Activated CD8-positive, alpha-beta memory T cell treated with anti-CD3 and anti-CD28 coated beads for 1 hour (primary cell): ENCODE data around the gene VAT1L.

Experiments
- DNase-seq, 2 donors: peaks; one replicate each; pipeline ENCODE4 v3.0.0-alpha.2; 2020; ENCODE audit warnings: low read depth in 1 of 2; ENCODE audit errors: extremely low read depth in 1 of 2

Gene VAT1L

DNA sequence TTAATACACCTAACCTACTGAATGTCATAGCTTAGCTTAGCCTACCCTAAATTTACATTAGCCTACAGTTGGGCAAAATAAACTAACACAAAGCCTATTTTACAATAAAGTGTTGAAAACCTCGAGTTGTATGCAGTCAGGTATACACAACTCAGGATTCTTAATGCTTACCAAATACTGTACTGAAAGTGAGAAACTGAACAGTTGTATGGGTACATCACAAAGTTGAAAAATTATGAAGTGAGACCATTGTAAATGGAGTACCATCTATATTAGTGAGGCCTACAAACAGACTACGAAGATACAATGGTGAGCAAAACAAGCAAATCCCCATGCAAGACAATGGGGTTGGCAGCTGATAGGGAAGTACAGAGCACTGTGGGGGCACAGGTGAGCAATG is 79.7 kb downstream of the VAT1L start:
- DNase-seq, result no peak

DNA sequence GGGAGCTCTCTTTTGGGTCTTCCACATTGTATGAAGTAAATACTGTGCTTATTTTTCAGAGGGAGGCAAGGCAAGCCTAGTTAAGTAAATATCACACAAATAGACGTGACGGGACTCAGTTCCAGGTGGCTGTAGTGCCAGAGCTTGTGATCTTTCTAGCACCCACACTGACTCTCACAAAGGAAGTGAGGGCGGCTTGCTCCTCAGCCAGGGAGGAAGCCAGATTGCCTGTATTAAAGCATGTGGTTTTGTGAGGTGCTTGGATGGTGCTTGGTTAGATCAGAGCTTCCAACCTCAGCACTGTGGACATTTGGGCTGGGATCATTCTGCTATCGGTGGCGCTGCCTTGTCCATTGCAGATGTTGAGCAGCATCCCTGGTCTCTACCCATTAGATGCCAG is 80.1 kb downstream of the VAT1L start:
- DNase-seq, result no peak

DNA sequence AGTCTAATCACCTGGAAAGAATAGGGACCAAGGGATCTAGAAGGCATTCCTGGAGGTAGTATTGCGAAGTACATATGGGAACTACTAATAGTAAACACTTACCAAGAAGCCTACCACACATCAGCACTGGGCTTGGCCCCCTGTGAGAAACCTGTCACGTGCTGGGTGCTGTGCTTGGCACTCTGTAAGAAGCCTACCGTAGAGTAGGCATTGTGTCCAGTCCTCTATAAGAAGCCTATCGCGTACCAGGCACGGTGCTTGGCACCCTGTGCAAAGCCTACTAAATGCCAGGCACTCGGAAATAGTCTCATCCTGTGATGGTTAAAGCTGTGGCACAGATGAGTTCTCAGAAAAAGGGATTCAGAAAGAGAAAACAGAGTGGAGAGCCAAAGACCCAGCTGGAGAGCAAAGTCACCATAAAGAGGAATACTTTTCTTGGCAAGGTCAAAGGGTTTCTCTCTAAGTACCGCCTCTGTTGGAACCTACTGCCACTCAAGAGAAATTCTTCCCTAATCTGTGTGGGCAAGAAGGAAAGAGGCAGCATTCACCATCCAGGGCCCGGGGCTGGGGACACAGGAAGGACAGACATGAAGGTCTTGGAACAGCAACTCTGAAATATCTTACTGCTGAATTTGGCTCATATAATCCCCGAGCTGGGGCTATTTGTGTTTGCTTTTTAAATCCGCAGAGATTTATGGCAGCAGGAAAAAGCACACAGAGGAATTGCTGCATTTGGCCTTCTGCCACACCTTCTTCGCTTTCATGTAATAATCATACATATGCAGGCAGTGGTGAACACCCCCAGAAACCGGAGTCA is 81.8 kb downstream of the VAT1L start:
- DNase-seq, result no peak

DNA sequence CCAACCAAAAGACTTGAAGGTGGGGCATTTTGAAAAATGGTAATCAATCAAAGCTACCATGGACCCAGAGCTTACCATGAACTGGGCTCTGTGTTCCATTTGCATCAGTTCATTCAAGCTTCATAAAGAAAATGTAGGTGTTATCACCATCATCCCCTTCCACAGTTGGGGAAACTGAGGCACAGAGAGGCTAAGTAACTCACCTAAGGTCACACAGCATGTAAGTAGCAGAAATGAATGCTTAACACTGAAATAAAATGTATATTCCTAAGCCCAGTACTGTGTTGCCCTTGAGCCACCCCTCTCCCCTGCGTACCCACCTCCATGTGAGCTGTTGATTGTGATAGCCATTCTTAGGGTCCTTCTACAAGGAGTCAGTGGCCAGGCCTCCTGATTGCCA is 83.6 kb downstream of the VAT1L start:
- no peak for DNase-seq

DNA sequence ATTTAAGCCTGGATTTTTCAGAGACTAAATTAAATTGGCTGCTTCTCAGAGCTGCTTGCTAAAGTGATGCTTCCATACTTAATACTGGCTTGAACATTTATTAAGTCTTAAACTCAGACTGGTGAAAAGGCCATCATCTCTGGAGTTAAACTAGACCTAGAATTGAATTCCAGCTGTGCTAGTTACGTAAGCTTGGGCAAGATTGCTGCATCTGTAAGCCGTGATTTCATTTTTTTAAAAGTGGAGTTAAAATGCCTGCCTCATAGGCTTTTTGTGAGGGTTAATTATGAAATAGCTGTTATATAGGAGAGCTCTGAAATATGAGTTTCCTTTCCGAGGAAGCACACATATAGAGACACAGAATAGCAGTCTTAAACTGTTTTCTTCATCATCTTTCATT is 84.7 kb downstream of the VAT1L start:
- DNase-seq, result no peak

DNA sequence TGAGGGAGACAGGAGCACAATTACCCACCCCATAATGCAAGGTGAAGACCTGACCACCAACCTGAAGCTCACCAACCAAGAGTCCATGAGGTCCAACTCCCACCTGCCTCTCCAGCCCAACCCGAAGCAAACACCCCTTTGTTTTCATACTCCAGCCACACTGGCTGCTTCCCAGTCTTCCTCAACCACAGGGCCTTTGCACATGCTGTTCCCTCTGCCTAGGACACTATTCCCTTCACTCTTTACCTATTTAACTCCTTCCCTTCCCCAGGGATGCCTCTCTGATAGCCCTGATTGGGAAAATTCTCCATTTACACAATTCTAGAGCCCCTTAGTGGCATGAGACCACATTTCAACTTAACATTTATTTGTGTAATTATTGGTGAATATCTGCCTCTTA is 86.0 kb downstream of the VAT1L start:
- no peak for DNase-seq

DNA sequence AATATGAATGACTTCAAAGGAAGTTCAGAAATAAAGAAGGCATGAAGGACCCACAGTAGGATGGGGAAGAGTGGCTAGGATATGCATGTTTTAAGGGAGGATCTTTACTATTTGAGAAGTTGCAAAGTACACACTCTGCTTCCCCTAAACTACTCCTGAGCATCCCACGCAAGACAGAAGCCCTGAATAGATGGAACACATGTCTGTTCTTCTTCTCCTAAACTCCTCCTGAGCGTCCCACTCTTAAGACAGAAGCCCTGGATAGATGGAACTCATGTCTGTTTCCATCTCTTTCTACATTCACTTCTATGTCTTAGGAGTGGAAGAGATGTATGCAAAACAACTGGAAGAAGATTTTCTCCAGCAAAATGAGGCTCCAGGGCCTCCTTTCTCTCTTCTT is 88.4 kb downstream of the VAT1L start:
- DNase-seq, result no peak

DNA sequence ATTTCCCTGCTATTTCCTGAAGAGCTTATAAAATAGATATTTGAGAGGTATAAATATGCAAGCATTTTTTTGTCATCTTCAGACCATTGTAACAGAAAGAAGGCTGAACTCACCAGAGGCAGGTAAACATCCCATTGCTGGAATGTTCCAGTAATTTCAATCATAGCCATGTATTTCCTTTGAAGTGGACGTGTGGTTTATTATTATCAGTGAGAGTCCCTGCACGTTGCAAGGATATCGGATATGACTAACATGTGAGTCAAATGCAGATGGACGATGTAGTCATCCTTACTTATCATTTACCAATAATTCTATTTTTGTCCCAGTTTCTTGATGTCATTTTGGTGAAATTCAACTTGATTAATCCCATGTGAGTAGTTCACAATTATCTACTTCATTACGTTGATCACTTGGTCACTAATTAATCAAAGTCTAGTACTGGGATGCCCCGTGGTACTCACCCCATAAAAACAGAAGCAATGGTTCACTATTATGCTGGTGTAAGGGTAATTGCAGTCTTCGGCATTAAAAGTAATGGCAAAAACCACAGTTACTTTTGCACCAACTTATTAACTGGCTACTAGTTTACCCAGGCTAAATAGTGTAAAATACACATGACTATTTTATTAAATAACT is 89.5 kb downstream of the VAT1L start:
- DNase-seq, result no peak

DNA sequence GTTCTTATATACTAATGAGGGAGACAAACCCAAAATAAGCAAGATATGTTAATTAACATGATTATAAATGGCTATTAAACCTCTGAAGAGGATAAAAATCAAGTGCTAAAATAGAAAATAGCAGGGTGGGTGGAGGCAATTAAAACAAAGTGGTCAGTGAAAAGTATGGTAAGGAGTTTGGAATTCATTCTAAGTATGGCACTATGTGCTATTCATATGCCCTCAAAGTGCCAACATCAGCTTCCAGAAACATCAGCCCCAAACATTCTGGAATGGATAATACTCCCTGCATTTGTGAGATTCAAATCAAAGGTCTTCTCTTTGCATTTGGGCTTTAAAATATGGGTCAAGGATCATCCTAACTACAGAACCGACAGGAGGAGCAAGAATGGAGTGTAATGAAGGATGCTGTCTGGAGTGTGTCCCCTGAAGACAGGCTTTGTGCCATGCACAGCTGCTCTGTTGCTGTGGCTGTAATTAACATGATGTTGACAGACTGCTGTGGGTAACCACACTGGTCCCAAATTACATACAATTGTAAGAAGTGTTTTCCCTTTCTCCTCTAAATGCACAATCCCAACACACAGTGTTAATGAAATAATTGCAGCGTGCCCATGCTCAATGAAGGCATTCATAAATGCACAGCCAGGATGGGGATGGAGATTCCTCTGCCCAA is 93.1 kb downstream of the VAT1L start:
- DNase-seq, result no peak

DNA sequence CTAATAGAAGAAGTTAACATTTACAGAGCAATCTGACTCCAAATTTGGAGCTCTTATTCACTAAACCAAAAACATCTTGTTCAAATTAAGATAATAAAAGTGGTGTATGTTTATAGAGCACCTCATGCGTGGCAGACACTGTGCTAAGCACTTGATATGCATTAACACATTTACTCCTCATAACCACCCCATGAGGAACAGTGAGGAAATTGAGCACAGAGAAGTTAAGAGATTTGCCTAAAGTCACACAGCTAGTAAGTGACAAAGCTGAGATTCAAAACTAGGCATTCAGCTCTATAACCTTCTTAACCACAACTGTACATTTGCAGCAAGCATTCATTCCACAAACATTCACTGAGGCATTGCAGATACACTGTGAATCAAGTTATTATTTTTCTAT is 94.0 kb downstream of the VAT1L start:
- DNase-seq, result no peak

DNA sequence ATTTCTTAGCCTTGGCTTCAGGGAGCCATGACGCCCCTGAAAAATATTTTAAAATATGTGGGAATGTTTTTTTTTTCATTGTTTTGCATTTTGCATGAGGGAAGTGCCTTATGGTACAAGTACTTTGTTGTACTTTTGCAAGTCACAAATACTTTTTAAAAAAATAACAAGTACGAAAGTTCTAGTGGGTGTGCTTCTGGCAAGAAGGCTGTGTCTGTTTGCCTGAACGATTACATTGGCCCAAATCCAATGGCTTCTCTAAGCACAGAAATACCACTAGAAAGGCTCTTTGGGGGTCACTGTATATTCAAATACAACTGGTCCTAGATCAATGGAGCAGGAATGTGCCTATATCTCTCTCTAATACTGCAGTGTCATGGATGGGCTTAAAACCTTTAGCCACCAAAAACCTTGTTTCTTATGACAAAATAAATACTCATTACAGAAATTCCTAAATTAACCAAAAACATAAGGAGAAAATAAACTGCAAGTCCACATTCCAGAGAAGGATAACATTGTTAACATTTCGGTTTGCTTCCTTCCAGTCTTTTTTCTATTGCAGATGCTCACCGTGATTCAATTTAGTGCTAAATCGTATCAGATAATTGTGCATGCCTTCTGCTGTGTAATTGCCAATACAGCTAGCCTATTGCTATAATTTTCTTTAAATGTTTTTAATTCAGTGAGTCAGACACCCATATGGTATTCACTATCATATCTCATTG is 97.4 kb downstream of the VAT1L start:
- no peak for DNase-seq

DNA sequence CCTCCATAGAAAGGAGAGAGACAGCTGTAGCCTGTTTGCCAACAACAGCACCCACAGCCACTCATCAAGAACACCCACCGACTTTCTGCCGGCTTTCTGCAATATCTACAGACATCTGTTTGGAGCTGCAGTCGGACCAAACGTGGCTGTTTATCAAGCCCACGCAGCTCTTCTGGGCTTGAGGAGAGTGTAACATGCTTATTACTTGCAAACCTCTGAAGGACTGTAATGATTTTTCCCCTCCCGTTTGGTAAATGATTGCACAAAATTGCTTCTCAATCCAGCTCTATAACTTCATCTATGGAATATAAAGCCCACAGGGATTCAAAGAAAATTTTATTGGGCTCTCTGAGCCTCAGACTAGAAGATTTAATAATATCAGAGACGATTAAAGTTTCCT is 100.5 kb downstream of the VAT1L start:
- no peak for DNase-seq

DNA sequence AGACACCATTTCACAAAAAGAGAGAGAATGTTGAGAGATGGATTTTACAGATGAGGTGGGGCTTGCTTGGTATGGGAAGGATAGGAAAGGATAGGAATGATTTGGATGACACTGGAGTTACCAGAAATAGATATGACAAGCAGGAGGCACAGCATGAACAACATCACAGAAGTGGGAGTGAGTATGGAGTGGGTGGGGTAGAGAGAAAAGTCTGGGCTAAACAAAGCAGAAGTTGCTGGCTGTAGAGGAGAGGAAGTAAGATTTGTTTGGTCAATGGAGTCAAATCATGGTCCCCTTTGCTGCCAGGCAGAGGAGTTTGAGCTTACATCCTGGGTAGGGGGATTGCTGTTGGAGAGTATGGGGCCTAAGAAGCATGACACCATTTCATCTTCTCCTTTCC is 101.7 kb downstream of the VAT1L start:
- DNase-seq, result no peak

DNA sequence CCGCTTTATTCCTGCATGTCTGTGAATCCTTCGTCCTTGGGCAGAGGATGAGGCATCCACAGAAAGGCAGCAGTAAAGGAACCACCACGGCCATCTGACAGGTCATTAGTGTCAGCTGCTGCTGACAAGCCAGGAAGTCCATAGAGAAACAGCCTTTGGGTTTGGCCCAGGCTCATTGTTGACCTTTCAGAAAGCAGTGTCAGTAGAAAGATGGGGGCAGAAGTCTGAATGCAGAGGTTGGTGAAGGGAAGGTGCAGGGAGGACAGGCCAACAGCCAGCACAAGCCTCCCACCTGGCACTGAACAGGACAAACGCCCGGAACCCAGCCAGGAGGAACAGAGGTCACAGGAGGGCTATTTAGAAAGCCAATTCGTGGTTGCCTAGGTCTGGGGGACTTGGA is 105.8 kb downstream of the VAT1L start:
- no peak for DNase-seq

DNA sequence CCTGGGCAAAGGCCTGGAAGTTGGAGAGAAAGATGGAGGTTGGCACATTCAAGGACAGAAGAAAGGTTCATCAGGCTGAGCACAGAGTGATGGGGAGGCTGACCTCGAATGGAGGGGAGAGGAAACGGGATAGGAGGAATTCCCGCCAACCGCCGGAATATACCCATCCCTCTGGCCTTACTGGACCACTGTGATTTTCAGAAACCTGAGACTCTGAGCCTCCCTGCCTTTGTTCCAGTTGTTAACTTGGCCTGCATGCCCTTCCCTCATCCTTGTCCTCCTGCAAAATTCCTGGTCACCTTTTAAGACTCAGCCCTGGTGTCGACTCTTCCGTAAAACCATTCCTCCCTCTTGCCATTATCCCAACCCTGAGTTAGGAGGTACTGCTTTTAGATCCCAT is 107.6 kb downstream of the VAT1L start:
- no peak for DNase-seq

DNA sequence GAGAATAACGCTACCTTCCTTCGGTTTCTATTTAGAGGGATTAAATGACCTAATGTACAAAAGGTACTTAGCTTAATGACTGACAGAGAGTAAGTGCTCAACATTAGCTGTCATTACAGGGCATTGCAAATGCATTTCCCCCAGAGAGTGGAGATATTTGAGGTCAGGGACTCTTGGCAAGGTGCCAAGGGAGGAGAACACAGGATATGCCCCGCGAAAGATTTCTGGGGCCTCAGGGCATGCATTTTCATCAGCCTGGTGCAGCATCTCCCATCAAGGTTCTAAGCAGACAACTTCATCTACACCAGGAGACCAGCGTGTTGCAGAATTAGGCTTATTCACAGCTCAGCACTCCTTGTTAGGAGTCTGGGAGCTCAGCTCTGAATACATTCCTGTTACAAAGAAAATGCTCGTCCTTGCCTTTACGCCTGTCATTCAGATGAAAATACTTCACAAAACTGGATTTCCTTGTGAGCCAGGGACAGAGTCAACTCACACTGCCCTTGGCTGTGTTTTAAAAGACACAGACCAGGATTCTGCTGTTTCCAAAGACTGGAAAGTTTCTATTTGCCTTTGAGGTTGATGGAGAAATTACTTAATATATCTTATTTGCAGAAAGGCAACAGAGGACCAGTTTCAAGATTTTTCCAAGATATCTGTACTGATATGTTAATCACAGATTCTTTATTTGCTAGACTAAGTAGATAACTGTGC is 108.2 kb downstream of the VAT1L start:
- DNase-seq, result no peak

DNA sequence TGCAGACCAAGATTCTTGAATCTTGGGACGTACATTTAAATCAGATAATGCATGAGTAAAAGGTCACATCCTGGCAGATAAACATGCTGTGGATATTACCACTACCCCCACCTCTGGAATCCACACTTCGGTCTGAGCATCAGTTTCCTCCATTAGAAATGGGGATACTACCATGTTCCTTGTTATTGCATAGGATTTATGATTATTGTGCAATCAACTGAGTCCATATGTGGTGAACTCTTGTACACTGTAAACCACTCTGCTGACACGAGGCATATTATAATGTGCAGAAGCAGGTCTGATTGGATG is 108.7 kb downstream of the VAT1L start:
- no peak for DNase-seq

DNA sequence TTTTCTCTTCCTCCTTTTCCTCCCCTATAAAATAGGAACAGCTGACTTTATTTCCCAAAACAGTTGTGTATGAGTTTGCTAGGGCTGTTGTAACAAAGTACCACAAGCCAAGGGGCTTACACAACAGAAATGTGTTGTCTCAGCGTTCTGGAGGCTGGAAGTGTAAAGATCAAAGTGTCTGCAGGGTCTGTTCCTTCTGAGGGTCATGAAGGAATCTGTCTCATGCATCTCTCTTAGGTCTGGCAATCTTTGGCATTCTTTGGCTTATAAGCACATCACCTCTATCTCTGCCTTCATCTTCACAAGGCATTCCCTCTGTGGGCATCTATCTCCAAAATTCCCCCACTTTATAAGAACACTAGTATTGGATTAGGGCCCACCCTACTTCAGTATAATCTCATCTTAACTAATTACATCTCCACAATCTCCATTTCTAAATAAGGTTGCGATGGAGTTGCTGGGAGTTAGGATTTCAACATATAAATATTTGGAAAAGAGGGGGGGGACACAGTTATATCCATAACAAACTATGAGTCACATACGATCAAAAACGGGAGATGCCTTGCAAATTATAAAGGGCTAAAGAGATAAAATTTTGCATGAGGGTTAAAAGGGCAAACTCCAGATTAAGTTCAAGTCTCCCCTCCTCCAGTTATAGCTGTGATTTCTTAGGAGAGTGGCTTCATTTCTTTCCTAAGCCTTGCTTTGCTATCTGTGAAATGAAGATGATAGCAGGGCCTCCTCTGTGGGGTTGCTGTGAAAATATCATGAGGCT is 109.7 kb downstream of the VAT1L start:
- DNase-seq, result no peak

DNA sequence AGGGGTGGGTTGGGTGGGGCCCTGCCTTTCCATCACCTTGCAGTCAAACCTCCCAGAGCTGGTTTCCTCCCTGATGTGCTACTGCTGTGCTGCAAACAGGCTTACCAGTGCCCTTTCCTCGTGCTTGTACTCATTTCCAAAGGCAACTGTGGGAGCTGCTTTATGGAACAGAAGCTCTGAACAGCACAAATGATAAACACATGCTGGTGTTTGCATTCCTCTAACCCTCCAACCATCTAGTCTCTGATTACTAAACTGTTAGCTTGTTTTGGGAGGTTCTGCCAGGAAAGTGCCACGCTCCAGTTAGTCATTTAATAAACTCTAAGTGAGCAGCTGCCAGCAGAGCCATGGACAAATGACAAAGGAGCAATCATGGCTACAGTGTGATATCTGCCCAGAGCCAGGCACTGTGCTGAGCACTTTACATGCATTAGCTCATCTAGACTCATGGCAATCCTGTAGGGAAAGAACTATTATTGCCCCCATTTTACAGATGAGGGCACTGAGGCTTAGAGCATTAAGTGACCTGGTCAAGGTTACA is 110.4 kb downstream of the VAT1L start:
- no peak for DNase-seq

DNA sequence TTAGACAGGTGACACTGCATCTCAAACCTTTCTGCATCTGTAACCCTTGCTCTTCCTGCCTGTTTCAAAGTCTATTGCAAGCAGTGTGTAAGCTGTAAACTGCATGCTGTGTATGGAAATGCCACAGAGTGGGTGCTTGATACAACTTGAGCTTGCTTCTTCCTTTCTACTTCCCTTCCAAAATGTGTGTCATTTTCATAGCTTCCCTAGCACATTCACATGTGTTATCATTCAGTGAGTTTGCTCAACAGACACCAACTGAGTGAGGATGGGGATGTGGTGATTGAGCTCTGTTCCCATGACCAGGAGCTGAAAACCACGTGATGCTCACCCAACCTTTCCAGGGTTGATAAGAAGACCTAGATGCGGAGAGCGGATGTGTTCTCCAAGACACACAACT is 111.1 kb downstream of the VAT1L start:
- DNase-seq, result no peak
